GM18519 (cell line): ENCODE measurements around the gene IRGC.
A peak's percentile ranks its signal among the peaks of the same experiment; 100 is the strongest.
"Not testable (repeated sequence)": the region's sequence is repeated elsewhere in the genome, so short reads cannot be mapped to it uniquely, and the experiment has no call there.

Experiments
- ATAC-seq: cut with Tn5 transposase; IDR thresholded peaks from one replicate; pipeline ENCODE4 v1.9.1; 2021; ENCODE audit warnings: mild to moderate bottlenecking, moderate library complexity; ENCODE audit not compliant: unreplicated experiment, low FRiP score

The IRGC gene

DNA sequence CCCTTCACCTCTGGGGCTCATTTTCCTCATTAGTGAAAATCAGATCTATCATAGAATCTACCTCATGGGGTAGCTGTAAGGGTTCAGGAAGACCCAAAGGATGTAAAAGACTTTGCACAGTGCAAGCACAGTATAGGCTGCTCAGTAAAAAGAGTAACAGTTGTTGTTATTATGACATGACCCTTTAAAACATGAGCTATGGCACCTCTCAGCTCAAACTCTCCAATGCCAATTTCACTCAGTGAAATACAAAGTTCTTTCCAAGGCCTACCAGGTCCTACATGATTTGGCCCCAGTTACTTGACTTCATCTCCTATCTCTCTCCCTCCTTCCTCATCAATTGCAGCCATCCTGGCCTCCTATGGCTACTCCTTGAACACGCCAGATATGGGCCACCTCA, 34.0 kb downstream of the IRGC start:
- ATAC-seq, result no peak

- no peak for ATAC-seq
These were observed 35.8 kb downstream of the IRGC start for GRCh38 chr19:43751466-43752220.

GRCh38 chr19:43752287-43752875, 36.5 kb downstream of the IRGC start:
- ATAC-seq, result no peak

DNA sequence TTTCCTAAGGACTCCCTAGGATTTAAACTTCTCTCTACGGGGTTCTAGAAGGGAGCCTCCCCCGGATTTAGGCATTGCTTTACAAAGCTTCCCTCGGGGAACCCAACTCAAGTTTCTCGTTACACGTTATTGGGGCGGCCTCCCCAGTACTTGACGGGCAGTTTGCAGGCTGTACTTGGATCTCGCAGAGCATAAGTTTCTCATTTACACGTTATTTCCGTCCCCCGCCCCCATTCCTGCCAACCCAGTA, 38.3 kb downstream of the IRGC start:
- peak; percentile 25 for ATAC-seq

DNA sequence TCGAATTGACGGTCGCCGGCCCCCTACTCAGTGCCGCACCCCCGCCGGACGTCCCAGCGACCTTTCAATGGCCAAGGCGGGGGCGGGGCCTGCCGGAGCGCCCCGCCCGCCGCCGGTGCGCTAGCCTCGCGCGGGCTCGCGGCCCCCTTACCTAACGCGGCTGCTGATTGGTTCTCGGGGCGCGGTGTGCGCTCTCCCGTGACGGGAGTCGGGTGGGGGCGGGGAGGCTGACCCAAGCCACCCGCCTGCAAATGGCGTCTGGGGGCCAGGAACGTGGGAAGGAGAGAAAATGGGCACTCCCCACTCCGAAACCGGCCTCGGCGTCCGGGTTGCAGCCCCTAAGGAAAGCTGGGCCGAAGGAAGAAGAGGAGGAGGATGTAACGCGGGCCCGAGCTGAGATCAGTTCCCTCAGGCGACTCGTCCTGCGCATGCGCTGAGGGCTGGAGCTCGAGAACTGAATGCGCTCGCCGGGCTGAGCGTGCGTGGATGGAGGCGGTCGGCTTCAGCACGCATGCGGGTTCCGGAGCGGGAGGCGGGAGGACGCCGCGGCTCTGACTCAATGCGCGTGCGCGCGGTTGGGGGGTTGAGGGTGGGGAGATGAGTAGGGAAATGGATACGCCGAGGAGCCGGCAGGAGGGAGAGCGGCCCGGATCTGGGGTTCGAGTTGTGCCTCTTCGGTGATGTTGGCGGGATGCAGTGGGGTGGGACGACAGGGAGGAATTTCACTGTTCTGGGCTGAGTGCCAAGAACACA, 38.8 kb downstream of the IRGC start, which contains the start of gene SMG9:
Gene SMG9, minus strand, starts transcription at position 460 of the 753 bp plus-strand sequence. CDS start 4,221 bp downstream, outside the sequence.
- ATAC-seq, result peak; percentile 38

GRCh38 chr19:43755256-43755801, 39.5 kb downstream of the IRGC start:
- no peak for ATAC-seq

- no peak for ATAC-seq
These were observed 43.6 kb downstream of the IRGC start for GRCh38 chr19:43759515-43759914.

- ATAC-seq, result no peak
These were observed 45.1 kb downstream of the IRGC start for GRCh38 chr19:43760941-43761340.

GRCh38 chr19:43762814-43763213, 46.9 kb downstream of the IRGC start:
- ATAC-seq, result no peak

- no peak for ATAC-seq
These were observed 47.6 kb downstream of the IRGC start for GRCh38 chr19:43763473-43763939.

DNA sequence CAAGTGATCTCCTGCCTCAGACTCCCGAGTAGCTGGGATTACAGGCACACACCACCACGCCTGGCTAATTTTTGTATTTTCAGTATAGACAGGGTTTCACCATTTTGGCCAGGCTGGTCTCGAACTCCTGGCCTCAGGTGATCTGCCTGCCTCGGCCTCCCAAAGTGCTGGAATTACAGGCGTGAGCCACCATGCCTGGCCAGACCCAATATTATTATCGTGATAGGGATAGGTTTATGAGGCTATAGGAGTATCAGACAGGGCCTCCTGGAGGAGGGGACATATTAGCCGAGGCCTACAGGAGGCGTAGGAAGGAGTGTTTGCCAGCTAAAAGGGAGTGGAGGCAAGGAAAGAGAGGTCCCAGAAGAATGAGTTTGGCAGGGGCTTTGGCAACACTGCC, 48.8 kb downstream of the IRGC start:
- ATAC-seq, result not testable (repeated sequence)

- peak; percentile 52 for ATAC-seq
These were observed 49.4 kb downstream of the IRGC start for GRCh38 chr19:43765109-43765876.

DNA sequence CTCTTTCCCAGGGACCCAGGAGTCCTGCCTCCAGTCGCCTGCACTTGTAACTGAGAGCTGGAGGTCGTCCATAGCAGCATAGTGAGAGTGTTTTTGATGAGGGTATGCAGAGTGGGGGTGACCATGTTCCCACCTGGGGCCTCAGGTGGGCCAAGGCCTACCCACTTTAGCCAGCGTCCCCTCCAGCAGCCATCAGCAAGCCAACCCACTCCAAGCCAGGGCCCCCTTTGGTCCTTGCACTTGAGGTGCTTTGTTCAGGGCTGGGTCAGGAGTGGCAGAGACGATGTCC, 50.8 kb downstream of the IRGC start:
- ATAC-seq, result no peak

DNA sequence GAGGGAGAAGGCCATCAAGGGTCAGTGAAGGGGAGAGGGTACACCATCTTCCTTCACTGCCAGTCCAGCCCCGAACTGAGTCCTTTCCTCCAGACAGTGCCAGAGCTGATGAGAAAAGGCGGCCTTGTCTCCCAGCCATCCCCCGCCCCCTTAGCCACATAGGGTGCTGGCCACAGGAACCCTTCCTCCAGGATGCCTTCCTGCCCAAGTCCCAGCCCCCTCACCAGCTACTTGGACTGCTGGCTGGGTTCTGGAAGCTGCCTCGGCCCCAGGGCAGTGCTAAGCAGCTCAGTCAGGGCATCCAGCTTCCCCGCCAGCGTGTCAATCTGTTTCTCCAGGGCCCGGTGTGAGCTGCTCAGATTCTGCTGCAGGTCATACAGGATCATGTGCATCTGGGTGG, 51.4 kb downstream of the IRGC start:
- ATAC-seq, result no peak

DNA sequence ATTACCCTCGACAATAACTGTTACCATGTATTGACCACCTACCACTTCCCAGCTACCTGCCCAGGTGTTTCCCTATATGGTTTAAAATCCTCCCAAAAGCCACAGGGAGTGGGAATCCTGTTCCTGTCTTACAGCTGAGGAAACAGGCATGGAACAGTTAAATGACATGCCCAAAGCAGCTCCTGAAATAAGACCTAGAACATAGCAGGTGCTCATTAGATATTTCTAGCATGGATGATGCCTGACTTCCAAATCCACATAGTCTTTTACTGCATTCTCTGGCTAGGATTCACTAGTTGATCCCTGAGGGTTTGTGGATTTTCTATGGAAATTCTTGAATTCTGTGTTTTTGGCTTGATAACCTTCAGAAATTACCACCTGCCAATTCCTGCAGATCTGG, 51.9 kb downstream of the IRGC start:
- no peak for ATAC-seq

GRCh38 chr19:43768273-43769050, 52.6 kb downstream of the IRGC start:
- no peak for ATAC-seq

DNA sequence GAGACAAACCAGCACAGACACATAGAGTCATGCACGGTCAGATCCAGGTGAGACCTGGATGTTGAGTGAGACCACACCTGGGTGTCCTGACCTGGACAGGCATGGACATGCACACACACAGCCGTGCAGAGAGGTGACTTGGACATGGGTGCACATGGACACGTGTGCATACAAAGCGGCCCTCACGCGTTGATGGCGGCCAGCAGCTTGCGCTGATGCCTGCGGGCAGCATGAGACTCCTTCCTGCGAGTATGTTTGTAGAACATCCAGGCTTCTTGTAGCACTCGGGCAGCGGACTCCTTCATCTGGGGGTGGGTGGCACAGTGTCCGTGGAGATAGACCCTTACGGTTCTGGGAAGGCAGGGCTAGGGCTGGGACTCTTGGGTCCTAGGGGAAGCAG, 53.4 kb downstream of the IRGC start:
- ATAC-seq, result no peak
